Endothelial cell of umbilical vein (primary cell): ENCODE results near the gene KCNH6. TPM values are rescaled to one million over a fixed set of nuclear protein-coding genes. Genes with fewer than 3 reads are reported as not detected.

ENCODE experiments used
- BruUV-seq: library from RNA; stranded (reverse); fragments of 400-500 nt; replicated peaks from 2 replicates; lab custom pipeline; 2021; lab: Mats Ljungman, UMichigan
- CTCF ChIA-PET: fragments of 300-600, 350-600 bp; sonication (Branson Sonifier 250); formaldehyde crosslinking; loops from one replicate; lab custom pipeline; 2021; ENCODE audit warnings: antibody characterized with exemption, inconsistent platforms; lab: Charles Lee
- POLR2A ChIA-PET: fragments of 300-600, 350-600 bp; sonication (Branson Sonifier 250); formaldehyde crosslinking; loops from one replicate; lab custom pipeline; 2021; ENCODE audit warnings: antibody characterized with exemption, inconsistent platforms; lab: Charles Lee
- DNase-seq: peaks from one replicate; pipeline ENCODE4 v3.0.0-alpha.2; 2011; ENCODE audit warnings: low read depth, low spot score
- FAIRE-seq: peaks from 2 replicates; lab custom pipeline; 2011; peaks lifted over from hg19 to GRCh38; lab: Jason Lieb, UNC
- H2AFZ ChIP-seq: 2 replicates; pipeline ENCODE4 v1.6.0; 2012; ENCODE audit warnings: low read depth, low read length, control low read depth, inconsistent platforms
- H3K27ac ChIP-seq: 2 replicates; pipeline ENCODE4 v1.5.1; 2011; ENCODE audit warnings: low read depth, mild to moderate bottlenecking, control low read depth, low read length, moderate library complexity; ENCODE audit not compliant: insufficient read depth
- H3K27me3 ChIP-seq, 2 experiments: 2 replicates each; pipeline versions ENCODE4 v1.6.0 to v1.6.1; 2011; ENCODE audit warnings: low read length in 2 of 2, mixed read lengths in 1 of 2; ENCODE audit not compliant: control insufficient read depth in 2 of 2, insufficient read depth in 2 of 2
- H3K36me3 ChIP-seq, 2 experiments: 2 replicates in 1 of 2; 3 replicates in 1 of 2; pipeline ENCODE4 v1.5.1; 2011; ENCODE audit warnings: low read length in 2 of 2, mild to moderate bottlenecking in 1 of 2, moderate library complexity in 1 of 2; ENCODE audit not compliant: control insufficient read depth in 2 of 2, insufficient read depth in 2 of 2; ENCODE audit errors: extremely low read depth in 1 of 2
- H3K4me1 ChIP-seq: 3 replicates; pipeline ENCODE4 v1.5.1; 2011; ENCODE audit warnings: mild to moderate bottlenecking, low read length; ENCODE audit not compliant: control insufficient read depth, insufficient read depth; ENCODE audit errors: extremely low read depth
- H3K4me2 ChIP-seq: 2 replicates; pipeline ENCODE4 v1.6.1; 2011; ENCODE audit warnings: low read length, control low read depth, mixed read lengths; ENCODE audit not compliant: insufficient read depth
- H3K4me3 ChIP-seq, 3 experiments: fragments of 200-600 bp in 1 of 3; sonication (generic), shearing (Covaris generic) in 1 of 3; replicated peaks in 1 of 3; 2 replicates each; pipeline ENCODE4 v1.5.1; 2011 to 2016; ENCODE audit warnings: control low read depth in 3 of 3, low read length in 3 of 3, mild to moderate bottlenecking in 2 of 3, inconsistent platforms in 1 of 3, low read depth in 1 of 3, moderate library complexity in 1 of 3; ENCODE audit not compliant: insufficient read depth in 1 of 3
- H3K79me2 ChIP-seq: 2 replicates; pipeline ENCODE4 v1.6.0; 2012; ENCODE audit warnings: low read length, inconsistent platforms; ENCODE audit not compliant: control insufficient read depth, insufficient read depth
- H3K9ac ChIP-seq: replicated peaks from 2 replicates; pipeline ENCODE3; 2011; ENCODE audit warnings: low read length, control low read depth; ENCODE audit not compliant: insufficient read depth; ENCODE audit errors: extremely low read depth
- H3K9me1 ChIP-seq: replicated peaks from 3 replicates; pipeline ENCODE4 v1.6.0; 2011; ENCODE audit warnings: mild to moderate bottlenecking, low read length; ENCODE audit not compliant: control insufficient read depth, insufficient read depth; ENCODE audit errors: extremely low read depth
- H3K9me3 ChIP-seq: replicated peaks from 2 replicates; pipeline ENCODE4 v1.5.1; 2012; ENCODE audit warnings: low read length, inconsistent platforms; ENCODE audit not compliant: control insufficient read depth, insufficient read depth
- H4K20me1 ChIP-seq: replicated peaks from 2 replicates; pipeline ENCODE3; 2011; ENCODE audit warnings: mild to moderate bottlenecking, low read length; ENCODE audit not compliant: control insufficient read depth, insufficient read depth; ENCODE audit errors: extremely low read depth
- EZH2 ChIP-seq: IDR thresholded peaks from 2 replicates; pipeline ENCODE4 v1.6.1; 2012; ENCODE audit warnings: borderline replicate concordance, low read depth, mild to moderate bottlenecking, moderate library complexity, low read length, inconsistent platforms; ENCODE audit not compliant: severe bottlenecking
- FOS ChIP-seq: IDR thresholded peaks from 2 replicates; pipeline ENCODE4 v1.6.1; 2011; ENCODE audit warnings: mild to moderate bottlenecking, low read length, moderate library complexity, borderline replicate concordance; ENCODE audit not compliant: insufficient read depth
- GATA2 ChIP-seq: IDR thresholded peaks from 2 replicates; pipeline ENCODE4 v1.7.0; 2011; ENCODE audit warnings: low read depth, mild to moderate bottlenecking, moderate library complexity, mixed read lengths, low read length; ENCODE audit not compliant: insufficient read length, insufficient read depth
- JUN ChIP-seq: IDR thresholded peaks from 2 replicates; pipeline ENCODE4 v1.6.1; 2011; ENCODE audit warnings: borderline replicate concordance, low read depth; ENCODE audit not compliant: insufficient read length, insufficient read depth
- MYC ChIP-seq: IDR thresholded peaks from one replicate; pipeline ENCODE4 v1.6.1; 2011; ENCODE audit warnings: mild to moderate bottlenecking, low read depth, low read length
- POLR2A ChIP-seq: IDR thresholded peaks from 2 replicates; pipeline ENCODE4 v1.6.1; 2012; ENCODE audit warnings: low read depth, mild to moderate bottlenecking, control low read depth, low read length
- POLR2AphosphoS5 ChIP-seq: IDR thresholded peaks from 2 replicates; pipeline ENCODE4 v1.6.1; 2012; ENCODE audit warnings: low read depth, mild to moderate bottlenecking, control low read depth, low read length, moderate library complexity; ENCODE audit not compliant: insufficient read depth
- dilution Hi-C: fragments of 300-500 bp; cut with MboI; formaldehyde crosslinking; loops from one replicate; pipeline ENCODE4 v1.15.0; 2019; ENCODE audit warnings: low sequenced_read_pairs; ENCODE audit not compliant: extremely low pct_ligation_motif_present
- intact Hi-C: fragments of 100-400 bp; cut with micrococcal nuclease; formaldehyde crosslinking; loops from one replicate; pipeline ENCODE4 v1.10.0; 2022
- polyA plus RNA-seq, 4 experiments: library from polyadenylated mRNA; depleted of rRNA in 3 of 4; stranded (reverse) in 3 of 4; unstranded in 1 of 4; fragments of >200 nt; gene quantifications; 2 replicates each; pipeline versions ENCODE4 v1.2.1 to v1.2.3, GENCODE V29; 2011 to 2012; ENCODE audit warnings: missing spikeins in 1 of 4
- total RNA-seq: library from RNA; stranded (reverse); gene quantifications from 2 replicates; pipeline ENCODE4 v1.2.3, GENCODE V29; 2021
- TF ChIP-seq, protein P1 (sequence below), 2 donors: IDR thresholded peaks; 1 replicate in 1 of 2; 2 replicates in 1 of 2; pipeline ENCODE4 v1.5.1; 2011; ENCODE audit warnings: low read length in 2 of 2, mild to moderate bottlenecking in 2 of 2, moderate library complexity in 2 of 2, control low read depth in 1 of 2, inconsistent platforms in 1 of 2, low read depth in 1 of 2; ENCODE audit not compliant: insufficient read depth in 1 of 2; ENCODE audit errors: extremely low read depth in 1 of 2
- TF ChIP-seq, protein P2 (sequence below): IDR thresholded peaks from 2 replicates; pipeline ENCODE4 v1.6.1; 2011; ENCODE audit not compliant: insufficient read depth, insufficient read length

The KCNH6 gene
- total and polyA plus RNA-seq, 2 donors (not counting 3 experiments of a cell fraction or from before 2014, with no cell fraction given), result 0.07 TPM; not detected in 1

DNA sequence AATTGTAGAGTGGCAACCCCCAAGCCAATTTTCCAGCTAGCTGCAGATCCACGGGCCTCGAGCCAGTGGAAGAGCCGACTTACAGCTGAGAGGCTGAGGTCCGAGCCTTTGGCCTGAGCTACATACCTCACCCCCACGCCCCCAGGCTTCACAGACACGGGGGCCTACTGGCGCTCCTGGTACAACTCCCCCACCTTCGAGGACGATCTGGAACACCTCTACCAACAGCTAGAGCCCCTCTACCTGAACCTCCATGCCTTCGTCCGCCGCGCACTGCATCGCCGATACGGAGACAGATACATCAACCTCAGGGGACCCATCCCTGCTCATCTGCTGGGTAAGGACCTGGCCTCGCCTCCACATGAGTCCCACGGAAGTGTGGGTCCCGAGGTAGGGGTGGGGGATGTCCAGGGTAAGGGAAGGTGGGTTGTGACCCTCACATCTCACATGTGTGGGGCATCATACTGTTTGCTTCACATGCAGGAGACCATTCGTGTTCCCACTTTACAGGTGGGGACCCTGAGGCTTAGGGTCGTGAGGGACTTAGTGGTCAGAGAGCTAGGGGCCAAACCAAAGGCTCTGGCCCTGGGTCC, 42.9 kb upstream of the KCNH6 start:
- Histone ChIP-seq H3K4me2 (no peak overlapping the region), H2AFZ (no peak overlapping the region), H3K27me3 (no peaks in the 10 kb centered on the region), H3K9me1 (no peaks in the 10 kb centered on the region), H3K79me2 (no peaks in the 10 kb centered on the region), H3K27ac (no peak overlapping the region), H3K4me3 (no peak overlapping the region), H3K4me1 (peaks cover 14% of the 10 kb centered on the region), H3K9me3 (no peaks in the 10 kb centered on the region), H3K36me3 (peaks cover 0 to 49% of the 10 kb centered on the region in 2 experiments), H4K20me1 (no peaks in the 10 kb centered on the region), H3K9ac (no peak overlapping the region)
- DNase-seq (no peak), FAIRE-seq (no peak)
- TF ChIP-seq, protein P1, sequence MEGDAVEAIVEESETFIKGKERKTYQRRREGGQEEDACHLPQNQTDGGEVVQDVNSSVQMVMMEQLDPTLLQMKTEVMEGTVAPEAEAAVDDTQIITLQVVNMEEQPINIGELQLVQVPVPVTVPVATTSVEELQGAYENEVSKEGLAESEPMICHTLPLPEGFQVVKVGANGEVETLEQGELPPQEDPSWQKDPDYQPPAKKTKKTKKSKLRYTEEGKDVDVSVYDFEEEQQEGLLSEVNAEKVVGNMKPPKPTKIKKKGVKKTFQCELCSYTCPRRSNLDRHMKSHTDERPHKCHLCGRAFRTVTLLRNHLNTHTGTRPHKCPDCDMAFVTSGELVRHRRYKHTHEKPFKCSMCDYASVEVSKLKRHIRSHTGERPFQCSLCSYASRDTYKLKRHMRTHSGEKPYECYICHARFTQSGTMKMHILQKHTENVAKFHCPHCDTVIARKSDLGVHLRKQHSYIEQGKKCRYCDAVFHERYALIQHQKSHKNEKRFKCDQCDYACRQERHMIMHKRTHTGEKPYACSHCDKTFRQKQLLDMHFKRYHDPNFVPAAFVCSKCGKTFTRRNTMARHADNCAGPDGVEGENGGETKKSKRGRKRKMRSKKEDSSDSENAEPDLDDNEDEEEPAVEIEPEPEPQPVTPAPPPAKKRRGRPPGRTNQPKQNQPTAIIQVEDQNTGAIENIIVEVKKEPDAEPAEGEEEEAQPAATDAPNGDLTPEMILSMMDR (IDR thresholded peaks at IDR 0.05; ENCODE audit: extremely low read depth in 1 of 2, insufficient read depth in 1 of 2, low read depth in 1 of 2, low read length in 2 of 2), result no peak
- TF ChIP-seq FOS, result no peak
- TF ChIP-seq POLR2A, result no peak
- TF ChIP-seq, protein P2, sequence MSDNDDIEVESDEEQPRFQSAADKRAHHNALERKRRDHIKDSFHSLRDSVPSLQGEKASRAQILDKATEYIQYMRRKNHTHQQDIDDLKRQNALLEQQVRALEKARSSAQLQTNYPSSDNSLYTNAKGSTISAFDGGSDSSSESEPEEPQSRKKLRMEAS, result no peak
- no peak for TF ChIP-seq EZH2
- TF ChIP-seq POLR2AphosphoS5, result no peak
- TF ChIP-seq JUN, result no peak
- no peak for TF ChIP-seq GATA2
- no peak for TF ChIP-seq MYC
- CTCF ChIA-PET, result interaction anchor here (0.7 to 11.1 kb wide), 13 partner anchors 8 to 808 kb away, joined by 3 to 540 read pairs (median 12); partner anchors contain the start of genes CYB561 and KCNH6
- dilution Hi-C loops, result no loop called here
- intact Hi-C loops, result no loop called here
- POLR2A ChIA-PET, result no interaction called here
- no TSS peak for BruUV-seq
